ENCODE measurements around the gene DCX. TPM values are rescaled to one million over a fixed set of nuclear protein-coding genes. Genes with fewer than 3 reads are reported as not detected.

DCX gene
- total and polyA plus RNA-seq, 2 of the 13 experiments (the other 11 are each of a cell fraction or from before 2014, with no cell fraction given) = not detected

- Histone ChIP-seq H3K9me3 (ENCODE audit: low read length) (no peaks in the 10 kb centered on the region), H3K4me2 (ENCODE audit: low read depth, low read length) (no peak overlapping the region), H3K4me3 (replicated peaks in 1 of 3; ENCODE audit: insufficient read depth in 1 of 3, low read depth in 2 of 3, low read length in 3 of 3) (no peak overlapping the region), H3K4me1 (ENCODE audit: insufficient read depth, low read length) (no peaks in the 10 kb centered on the region), H3K9ac (ENCODE audit: insufficient read depth, low read depth, low read length) (no peak overlapping the region), H3K79me2 (ENCODE audit: insufficient read depth, low read length) (no peaks in the 10 kb centered on the region), H3K36me3 (replicated peaks in 1 of 2; ENCODE audit: control insufficient read depth in 1 of 2, insufficient read depth in 2 of 2, low read length in 2 of 2) (no peaks in the 10 kb centered on the region), H4K20me1 (ENCODE audit: insufficient read depth, low read length) (no peaks in the 10 kb centered on the region), H3K27ac (ENCODE audit: extremely low read length, insufficient read depth, low read length) (no peak overlapping the region), H2AFZ (ENCODE audit: low read length) (no peak overlapping the region), H3K27me3 (ENCODE audit: control insufficient read depth in 1 of 2, insufficient read depth in 2 of 2, low read length in 2 of 2) (no peaks in the 10 kb centered on the region)
- 0% methylated on average over 1 of the region's 1 CpG for WGBS (ENCODE audit: low lambda C conversion rate)
- POLR2A ChIA-PET = no interaction called here
- no TSS peak for BruUV-seq (replicated peaks)
- TF ChIP-seq SOX13 (IDR thresholded peaks at IDR 0.05) (no peak), SOX13 (CRISPR knock-in tag; conservative IDR thresholded peaks at IDR 0.05 in 1 of 2, IDR thresholded peaks at IDR 0.05 in 1 of 2) (no peak), RARA (CRISPR knock-in tag; IDR thresholded peaks at IDR 0.05) (no peak), GTF2F1 (IDR thresholded peaks at IDR 0.05; ENCODE audit: low read length) (no peak), ETV6 (CRISPR knock-in tag; conservative IDR thresholded peaks at IDR 0.05) (no peak)
- in situ Hi-C loops (cut with HindIII; ENCODE audit: extremely low pct_ligation_motif_present, low pct_unique_long_range_greater_than_20kb) = loop anchor here (25.0 kb wide), 1 partner anchor 282 kb away; no protein-coding TSS in a partner anchor
- ATAC-seq (no peak), FAIRE-seq (no peak), DNase-seq (ENCODE audit: low spot score) (no peak)
- CTCF ChIA-PET (ENCODE audit: low intra/inter-chr PET ratio, low total read pairs) = no interaction called here
- intact Hi-C loops (cut with micrococcal nuclease; ENCODE audit: unreplicated experiment) = no loop called here
These were observed 32.0 kb upstream of the DCX start for GRCh38 chrX:111443946-111444345.

- BruUV-seq (replicated peaks) = no TSS peak
- WGBS (ENCODE audit: low lambda C conversion rate) = 0% methylated on average over 1 of the region's 2 CpGs
- in situ Hi-C loops (cut with HindIII; ENCODE audit: extremely low pct_ligation_motif_present, low pct_unique_long_range_greater_than_20kb) = loop anchor here (25.0 kb wide), 1 partner anchor 280 kb away; no protein-coding TSS in a partner anchor
- TF ChIP-seq STAT6 (CRISPR knock-in tag; IDR thresholded peaks at IDR 0.05; ENCODE audit: borderline replicate concordance) (no peak), MAFF (IDR thresholded peaks at IDR 0.05; ENCODE audit: low read depth, low read length) (no peak), DMAP1 (CRISPR knock-in tag; IDR thresholded peaks at IDR 0.05) (no peak), PBX2 (CRISPR knock-in tag; IDR thresholded peaks at IDR 0.05) (no peak), ZKSCAN1 (IDR thresholded peaks at IDR 0.05; ENCODE audit: low read length) (no peak), ZBTB39 (CRISPR knock-in tag; IDR thresholded peaks at IDR 0.05) (no peak), RFX5 (IDR thresholded peaks at IDR 0.05; ENCODE audit: low read depth, low read length) (no peak), ZNF235 (CRISPR knock-in tag; IDR thresholded peaks at IDR 0.05; ENCODE audit: borderline replicate concordance) (no peak), SNRNP70 (IDR thresholded peaks at IDR 0.05; ENCODE audit: low read depth, low read length) (no peak), CAMTA2 (CRISPR knock-in tag; IDR thresholded peaks at IDR 0.05; ENCODE audit: borderline replicate concordance) (no peak), ZNF205 (CRISPR knock-in tag; IDR thresholded peaks at IDR 0.05) (no peak)
These were observed 30.8 kb upstream of the DCX start for GRCh38 chrX:111442791-111443190.

More at GRCh38 chrX:111442791-111443190, 30.8 kb upstream of the DCX start:
- H3K4me2 ChIP-seq (ENCODE audit: low read depth, low read length) = no peak overlapping the region
- H3K4me3 ChIP-seq (replicated peaks in 1 of 3; ENCODE audit: insufficient read depth in 1 of 3, low read depth in 2 of 3, low read length in 3 of 3) = no peak overlapping the region
- ChIA-PET CTCF (ENCODE audit: low intra/inter-chr PET ratio, low total read pairs) (no interaction called here), POLR2A (no interaction called here)
- no peaks in the 10 kb centered on the region for H4K20me1 ChIP-seq (ENCODE audit: insufficient read depth, low read length)
- H3K36me3 ChIP-seq (replicated peaks in 1 of 2; ENCODE audit: control insufficient read depth in 1 of 2, insufficient read depth in 2 of 2, low read length in 2 of 2) = no peaks in the 10 kb centered on the region
- no peaks in the 10 kb centered on the region for H3K4me1 ChIP-seq (ENCODE audit: insufficient read depth, low read length)
- H3K9ac ChIP-seq (ENCODE audit: insufficient read depth, low read depth, low read length) = no peak overlapping the region
- H3K27me3 ChIP-seq (ENCODE audit: control insufficient read depth in 1 of 2, insufficient read depth in 2 of 2, low read length in 2 of 2) = no peaks in the 10 kb centered on the region
- no peak overlapping the region for H2AFZ ChIP-seq (ENCODE audit: low read length)
- ATAC-seq (no peak), DNase-seq (ENCODE audit: low spot score) (no peak), FAIRE-seq (no peak)
- no peak overlapping the region for H3K27ac ChIP-seq (ENCODE audit: extremely low read length, insufficient read depth, low read length)
- no peaks in the 10 kb centered on the region for H3K79me2 ChIP-seq (ENCODE audit: insufficient read depth, low read length)
- H3K9me3 ChIP-seq (ENCODE audit: low read length) = no peaks in the 10 kb centered on the region
- intact Hi-C loops (cut with micrococcal nuclease; ENCODE audit: unreplicated experiment) = no loop called here

Measured in HepG2 (cell line).